GM10248 (cell line): ENCODE results near the gene SLC38A3.

Experiments used
- CTCF ChIA-PET: fragments of 300-600 bp; sonication (Branson Sonifier 250); formaldehyde crosslinking; extraction: SDS; loops from one replicate; lab custom pipeline; 2021; ENCODE audit warnings: antibody characterized with exemption; lab: Yijun Ruan, JAX
- POLR2A ChIA-PET: fragments of 350-650 bp; sonication (Branson Sonifier 250); formaldehyde crosslinking; extraction: SDS; loops from one replicate; lab custom pipeline; 2020; ENCODE audit warnings: antibody characterized with exemption; lab: Yijun Ruan, JAX
- DNase-seq: peaks from one replicate; pipeline ENCODE4 v3.0.0; 2012; ENCODE audit errors: extremely low spot score
- CTCF ChIP-seq: IDR thresholded peaks from 2 replicates; pipeline ENCODE4 v1.5.1; 2012; ENCODE audit warnings: mild to moderate bottlenecking, low read depth; ENCODE audit errors: extremely low read depth, missing control alignments, control extremely low read depth

The SLC38A3 gene

GRCh38 chr3:50168791-50169190 lies 36.3 kb upstream of the SLC38A3 start:
- no peak for TF ChIP-seq CTCF
- CTCF ChIA-PET, result no interaction called here
- no peak for DNase-seq
- POLR2A ChIA-PET, result no interaction called here

GRCh38 chr3:50169232-50169832 lies 35.7 kb upstream of the SLC38A3 start:
- POLR2A ChIA-PET, result no interaction called here
- CTCF ChIA-PET, result interaction anchor here (1.3 to 1.7 kb wide), 2 partner anchors 14 to 34 kb away, joined by 3 to 5 read pairs; no protein-coding TSS in a partner anchor
- no peak for TF ChIP-seq CTCF
- no peak for DNase-seq

DNA sequence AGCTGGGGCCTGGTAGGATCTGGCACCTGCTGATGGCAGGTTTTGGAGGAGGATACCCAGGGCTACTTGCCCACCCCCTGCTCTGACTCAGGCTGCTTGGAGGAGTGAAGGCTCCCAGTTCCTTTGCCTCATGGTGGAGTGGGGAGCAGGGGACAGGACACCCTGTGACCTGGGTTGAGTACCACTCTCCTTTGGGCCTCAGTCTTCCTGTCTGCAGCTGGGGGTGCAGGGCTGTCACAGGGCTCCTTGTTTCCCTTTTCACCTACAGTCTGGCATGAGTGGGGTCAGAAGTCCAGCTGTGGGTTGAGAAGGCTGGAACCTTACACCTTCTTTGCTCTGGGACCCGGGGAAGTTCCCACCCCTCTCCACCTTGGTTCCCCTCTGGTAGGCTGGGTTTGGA lies 35.2 kb upstream of the SLC38A3 start:
- ChIA-PET CTCF (interaction anchor here (1.3 to 1.7 kb wide), 2 partner anchors 13 to 35 kb away, joined by 3 to 5 read pairs; no protein-coding TSS in a partner anchor), POLR2A (no interaction called here)
- TF ChIP-seq CTCF, result no peak
- no peak for DNase-seq

- no peak for DNase-seq
- TF ChIP-seq CTCF, result no peak
- ChIA-PET CTCF (interaction anchor here (1.3 to 1.7 kb wide), 2 partner anchors 12 to 36 kb away, joined by 3 to 5 read pairs; no protein-coding TSS in a partner anchor), POLR2A (no interaction called here)
These were observed 34.4 kb upstream of the SLC38A3 start for GRCh38 chr3:50170689-50171088.

DNA sequence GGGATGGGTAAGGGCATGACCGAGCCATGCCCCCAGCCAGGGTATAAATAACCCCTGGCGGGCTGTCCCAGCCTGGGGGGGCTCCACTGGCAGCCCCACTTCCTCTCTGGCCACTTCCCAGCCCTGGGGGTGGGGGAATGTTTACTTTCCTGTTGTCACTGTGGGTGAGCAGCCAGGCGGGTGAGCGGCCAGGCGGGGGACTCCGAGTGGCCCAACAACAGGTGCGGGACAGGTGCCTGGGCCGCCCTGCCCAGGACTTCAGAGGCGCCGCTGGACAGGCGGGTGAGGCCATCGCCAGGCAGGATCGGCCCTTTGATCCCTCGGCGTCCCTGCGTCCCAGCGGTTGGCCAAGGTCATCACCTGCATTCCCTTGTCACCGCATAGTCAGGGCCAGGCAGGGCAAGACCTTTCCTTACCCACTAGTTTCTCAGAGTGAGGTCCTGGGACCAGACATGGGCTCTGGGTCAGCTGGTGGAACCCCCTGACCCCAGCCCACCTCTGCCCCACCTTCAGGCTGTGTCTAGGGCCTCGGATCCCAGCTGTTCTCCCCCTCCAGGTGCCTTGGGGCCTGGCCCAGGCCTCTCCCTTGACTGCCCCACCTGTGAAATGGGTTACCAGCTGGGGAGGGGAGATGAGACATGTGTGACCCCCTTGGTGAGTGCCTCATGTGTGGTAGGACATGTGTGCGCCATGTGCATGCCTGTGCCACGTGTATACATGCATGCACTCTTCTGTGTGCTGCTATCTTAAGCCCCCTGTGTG lies 33.4 kb upstream of the SLC38A3 start:
- DNase-seq, result no peak
- ChIA-PET CTCF (interaction anchor here (1.4 to 1.7 kb wide), 2 partner anchors 54 to 88 kb away, joined by 4 to 5 read pairs; no protein-coding TSS in a partner anchor), POLR2A (interaction anchor here (0.6 kb wide), 1 partner anchor 109 kb away, joined by 3 read pairs; no protein-coding TSS in a partner anchor)
- no peak for TF ChIP-seq CTCF

DNA sequence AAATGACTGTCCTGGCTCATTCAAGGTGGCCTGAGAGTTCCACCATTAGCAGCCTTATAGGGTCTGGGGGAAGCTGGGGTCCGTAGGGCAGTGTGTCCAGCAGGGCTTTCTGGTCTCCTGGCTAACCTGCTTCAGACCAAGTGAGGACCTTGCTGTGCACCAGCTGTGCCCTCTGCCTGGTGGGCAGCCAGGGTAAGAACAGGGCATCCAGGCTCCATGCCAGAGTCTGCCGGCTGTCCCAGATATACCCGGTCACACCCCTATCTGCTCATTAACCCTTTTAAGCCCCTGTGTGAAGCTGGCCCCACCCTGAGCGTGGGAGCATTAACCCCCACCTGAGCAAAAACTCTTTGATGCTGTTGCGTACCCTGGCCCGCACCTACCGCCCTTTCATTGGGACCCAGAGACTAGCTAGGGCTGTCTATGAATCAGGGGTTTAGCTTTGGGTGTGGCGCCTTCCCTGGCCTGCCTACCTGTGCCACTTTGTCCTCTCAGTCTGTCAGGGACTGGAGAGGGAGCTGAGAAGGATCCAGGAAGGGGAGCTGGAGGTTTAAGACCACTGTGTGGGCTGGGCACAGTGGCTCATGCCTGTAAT lies 32.3 kb upstream of the SLC38A3 start:
- DNase-seq, result no peak
- no peak for TF ChIP-seq CTCF
- ChIA-PET CTCF (interaction anchor here (1.2 to 1.7 kb wide), 5 partner anchors 9 to 87 kb away, joined by 4 to 5 read pairs (median 5); no protein-coding TSS in a partner anchor), POLR2A (interaction anchor here (0.6 kb wide), 1 partner anchor 108 kb away, joined by 3 read pairs; no protein-coding TSS in a partner anchor)
